Measurements from ENCODE around the gene CHST15. TPM values are rescaled to one million over a fixed set of nuclear protein-coding genes. Genes with fewer than 3 reads are reported as not detected.
"Not testable (repeated sequence)": the region's sequence is repeated elsewhere in the genome, so short reads cannot be mapped to it uniquely, and the experiment has no call there.

Gene CHST15
- polyA plus RNA-seq, 1 experiment, result 3.2 TPM

- Histone ChIP-seq H3K27me3 (ENCODE audit: control insufficient read depth, insufficient read depth, low read length) (no peaks in the 10 kb centered on the region), H3K4me3 (ENCODE audit: low read depth, low read length) (no peak overlapping the region), H3K9me3 (ENCODE audit: control insufficient read depth, insufficient read depth, low read length) (no peaks in the 10 kb centered on the region; the same call in 1 of the 2 replicates), H3K27ac (ENCODE audit: low read depth, low read length) (no peak overlapping the region)
- no peak for DNase-seq (ENCODE audit: low read depth, low spot score)
- TF ChIP-seq CTCF (IDR thresholded peaks at IDR 0.05; ENCODE audit: low read depth, low read length), result no peak
- ChIA-PET CTCF (no interaction called here), POLR2A (no interaction called here)
Measured at GRCh38 chr10:124037784-124038183, 55.6 kb downstream of the CHST15 start.

GRCh38 chr10:124037286-124037685 lies 56.1 kb downstream of the CHST15 start:
- no peak for DNase-seq (ENCODE audit: low read depth, low spot score)
- Histone ChIP-seq H3K27me3 (ENCODE audit: control insufficient read depth, insufficient read depth, low read length) (no peaks in the 10 kb centered on the region), H3K27ac (ENCODE audit: low read depth, low read length) (no peak overlapping the region), H3K4me3 (ENCODE audit: low read depth, low read length) (no peak overlapping the region), H3K9me3 (ENCODE audit: control insufficient read depth, insufficient read depth, low read length) (no peaks in the 10 kb centered on the region; the same call in 1 of the 2 replicates)
- ChIA-PET CTCF (no interaction called here), POLR2A (no interaction called here)
- no peak for TF ChIP-seq CTCF (IDR thresholded peaks at IDR 0.05; ENCODE audit: low read depth, low read length)

GRCh38 chr10:124036746-124037145 lies 56.7 kb downstream of the CHST15 start:
- ChIA-PET CTCF (no interaction called here), POLR2A (no interaction called here)
- no peak for TF ChIP-seq CTCF (IDR thresholded peaks at IDR 0.05; ENCODE audit: low read depth, low read length)
- Histone ChIP-seq H3K9me3 (ENCODE audit: control insufficient read depth, insufficient read depth, low read length) (no peaks in the 10 kb centered on the region; the same call in 1 of the 2 replicates), H3K27me3 (ENCODE audit: control insufficient read depth, insufficient read depth, low read length) (no peaks in the 10 kb centered on the region), H3K4me3 (ENCODE audit: low read depth, low read length) (no peak overlapping the region), H3K27ac (ENCODE audit: low read depth, low read length) (no peak overlapping the region)
- DNase-seq (ENCODE audit: low read depth, low spot score), result no peak

- H3K9me3 ChIP-seq (ENCODE audit: control insufficient read depth, insufficient read depth, low read length), result no peaks in the 10 kb centered on the region; the same call in 1 of the 2 replicates
- no peak for TF ChIP-seq CTCF (IDR thresholded peaks at IDR 0.05; ENCODE audit: low read depth, low read length)
- no peak for DNase-seq (ENCODE audit: low read depth, low spot score)
- no peak overlapping the region for H3K4me3 ChIP-seq (ENCODE audit: low read depth, low read length)
- ChIA-PET POLR2A (no interaction called here), CTCF (no interaction called here)
- H3K27me3 ChIP-seq (ENCODE audit: control insufficient read depth, insufficient read depth, low read length), result no peaks in the 10 kb centered on the region
- no peak overlapping the region for H3K27ac ChIP-seq (ENCODE audit: low read depth, low read length)
Measured at GRCh38 chr10:124035928-124036558, 57.4 kb downstream of the CHST15 start.

GRCh38 chr10:124035306-124035927 lies 58.0 kb downstream of the CHST15 start:
- Histone ChIP-seq H3K27me3 (ENCODE audit: control insufficient read depth, insufficient read depth, low read length) (no peaks in the 10 kb centered on the region), H3K9me3 (ENCODE audit: control insufficient read depth, insufficient read depth, low read length) (no peaks in the 10 kb centered on the region; the same call in 1 of the 2 replicates), H3K27ac (ENCODE audit: low read depth, low read length) (no peak overlapping the region), H3K4me3 (ENCODE audit: low read depth, low read length) (no peak overlapping the region)
- no peak for DNase-seq (ENCODE audit: low read depth, low spot score)
- TF ChIP-seq CTCF (IDR thresholded peaks at IDR 0.05; ENCODE audit: low read depth, low read length), result no peak
- ChIA-PET POLR2A (no interaction called here), CTCF (no interaction called here)

- POLR2A ChIA-PET; H3K4me3 ChIP-seq (ENCODE audit: low read depth, low read length); H3K9me3 ChIP-seq (ENCODE audit: control insufficient read depth, insufficient read depth, low read length); DNase-seq (ENCODE audit: low read depth, low spot score); H3K27ac ChIP-seq (ENCODE audit: low read depth, low read length); H3K27me3 ChIP-seq (ENCODE audit: control insufficient read depth, insufficient read depth, low read length): not testable (repeated sequence)
- CTCF ChIA-PET, result interaction anchor here (0.8 to 1.2 kb wide), 2 partner anchors 40 to 354 kb away, joined by 3 read pairs; no protein-coding TSS in a partner anchor
Measured at GRCh38 chr10:124034576-124035305, 58.7 kb downstream of the CHST15 start.
